IMR-90 (cell line): ENCODE results near the gene PROM2. TPM values are rescaled to one million over a fixed set of nuclear protein-coding genes. Genes with fewer than 3 reads are reported as not detected.

Source experiments
- ATAC-seq: fragments of 200-7000 bp; cut with Tn5 transposase; 2 replicates; pipeline ENCODE4 v1.9.1; 2020; ENCODE audit warnings: low read depth, mild to moderate bottlenecking, moderate library complexity
- BruUV-seq: library from RNA; stranded (reverse); fragments of 400-500 nt; replicated peaks from 2 replicates; lab custom pipeline; 2021; lab: Mats Ljungman, UMichigan
- CTCF ChIA-PET: fragments of 300-600 bp; formaldehyde crosslinking; extraction: SDS; loops from one replicate; lab custom pipeline; 2021; ENCODE audit warnings: antibody characterized with exemption; lab: Yijun Ruan, JAX
- POLR2A ChIA-PET: fragments of 300-600 bp; sonication (Branson Sonifier 250); formaldehyde crosslinking; loops from one replicate; lab custom pipeline; 2022; ENCODE audit warnings: antibody characterized with exemption; ENCODE audit not compliant: unreplicated experiment; lab: Charles Lee
- DNase-seq: peaks from one replicate; pipeline ENCODE4 v3.0.0; 2013
- H2AFZ ChIP-seq: replicated peaks from 2 replicates; pipeline ENCODE3; 2013; ENCODE audit warnings: low read length, mild to moderate bottlenecking; ENCODE audit not compliant: poor library complexity
- H2AK5ac ChIP-seq: 2 replicates; pipeline ENCODE4 v1.6.1; 2013; ENCODE audit warnings: low read depth, low read length, inconsistent platforms
- H2AK9ac ChIP-seq: replicated peaks from 2 replicates; pipeline ENCODE3; 2013; ENCODE audit warnings: mild to moderate bottlenecking, low read depth, low read length, moderate library complexity; ENCODE audit not compliant: poor library complexity
- H2BK120ac ChIP-seq: 2 replicates; pipeline ENCODE4 v1.6.1; 2013; ENCODE audit warnings: low read depth, low read length, inconsistent platforms
- H2BK15ac ChIP-seq: 3 replicates; pipeline ENCODE4 v1.6.1; 2013; ENCODE audit warnings: low read depth, low read length, inconsistent platforms
- H2BK20ac ChIP-seq: 2 replicates; pipeline ENCODE4 v1.6.1; 2013; ENCODE audit warnings: low read depth, mild to moderate bottlenecking, inconsistent platforms, low read length, moderate library complexity
- H2BK5ac ChIP-seq: 2 replicates; pipeline ENCODE4 v1.6.1; 2013; ENCODE audit warnings: mild to moderate bottlenecking, low read depth, low read length, inconsistent platforms; ENCODE audit not compliant: poor library complexity, severe bottlenecking
- H3K14ac ChIP-seq: replicated peaks from 2 replicates; pipeline ENCODE4 v1.6.1; 2013; ENCODE audit warnings: low read depth, low read length, inconsistent platforms
- H3K18ac ChIP-seq: 2 replicates; pipeline ENCODE4 v1.6.1; 2013; ENCODE audit warnings: low read depth, low read length, control low read depth
- H3K23ac ChIP-seq: 2 replicates; pipeline ENCODE4 v1.6.1; 2013; ENCODE audit warnings: low read depth, low read length, inconsistent platforms
- H3K27ac ChIP-seq: 2 replicates; pipeline ENCODE4 v1.5.1; 2013; ENCODE audit warnings: mild to moderate bottlenecking, control low read depth, low read length; ENCODE audit not compliant: insufficient read depth
- H3K27me3 ChIP-seq: 2 replicates; pipeline ENCODE4 v1.6.1; 2013; ENCODE audit warnings: low read length; ENCODE audit not compliant: control insufficient read depth, insufficient read depth
- H3K36me3 ChIP-seq: 2 replicates; pipeline ENCODE4 v1.6.1; 2013; ENCODE audit warnings: low read length, mixed read lengths; ENCODE audit not compliant: control insufficient read depth, insufficient read depth
- H3K4ac ChIP-seq: 2 replicates; pipeline ENCODE4 v1.6.1; 2013; ENCODE audit warnings: low read depth, low read length, inconsistent platforms
- H3K4me1 ChIP-seq: 2 replicates; pipeline ENCODE4 v1.6.1; 2013; ENCODE audit warnings: low read length, mixed read lengths; ENCODE audit not compliant: control insufficient read depth, insufficient read depth
- H3K4me2 ChIP-seq: 2 replicates; pipeline ENCODE4 v1.6.1; 2013; ENCODE audit warnings: low read depth, mild to moderate bottlenecking, control low read depth, low read length, moderate library complexity
- H3K4me3 ChIP-seq: 2 replicates; pipeline ENCODE4 v1.5.1; 2013; ENCODE audit warnings: low read depth, mild to moderate bottlenecking, control low read depth, low read length, moderate library complexity; ENCODE audit not compliant: insufficient read depth
- H3K56ac ChIP-seq: 2 replicates; pipeline ENCODE4 v1.6.1; 2013; ENCODE audit warnings: low read length, inconsistent platforms; ENCODE audit not compliant: insufficient read depth; ENCODE audit errors: extremely low read depth
- H3K79me1 ChIP-seq, 2 experiments: 2 replicates each; pipeline ENCODE4 v1.6.1; 2013; ENCODE audit warnings: low read length in 2 of 2, inconsistent platforms in 1 of 2, low read depth in 1 of 2
- H3K9ac ChIP-seq: 2 replicates; pipeline ENCODE4 v1.6.1; 2013; ENCODE audit warnings: low read depth, low read length, control low read depth
- H3K9me1 ChIP-seq: 2 replicates; pipeline ENCODE4 v1.6.1; 2013; ENCODE audit warnings: low read length, inconsistent platforms; ENCODE audit not compliant: insufficient read depth
- H3K9me3 ChIP-seq: 2 replicates; pipeline ENCODE4 v1.6.1; 2013; ENCODE audit warnings: low read length; ENCODE audit not compliant: control insufficient read depth, insufficient read depth
- H4K20me1 ChIP-seq: 2 replicates; pipeline ENCODE4 v1.6.1; 2013; ENCODE audit warnings: low read length, inconsistent platforms; ENCODE audit not compliant: insufficient read depth
- H4K5ac ChIP-seq: 2 replicates; pipeline ENCODE4 v1.6.1; 2013; ENCODE audit warnings: mild to moderate bottlenecking, low read depth, low read length, control low read depth
- H4K8ac ChIP-seq, 2 experiments: 2 replicates each; pipeline ENCODE4 v1.6.1; 2013; ENCODE audit warnings: low read depth in 2 of 2, low read length in 2 of 2, control low read depth in 1 of 2, inconsistent platforms in 1 of 2
- H4K91ac ChIP-seq: 2 replicates; pipeline ENCODE4 v1.6.1; 2013; ENCODE audit warnings: low read depth, low read length, inconsistent platforms; ENCODE audit not compliant: insufficient read depth
- BHLHE40 ChIP-seq: fragments of 150-350 bp; IDR thresholded peaks from 2 replicates; pipeline ENCODE4 v1.6.1; 2016; ENCODE audit warnings: mild to moderate bottlenecking, low read depth, low read length
- CEBPB ChIP-seq: IDR thresholded peaks from 2 replicates; pipeline ENCODE4 v1.6.1; 2012; ENCODE audit warnings: low read depth, low read length, improper control_type of control experiment
- CHD1 ChIP-seq: IDR thresholded peaks from 2 replicates; pipeline ENCODE4 v1.6.1; 2012; ENCODE audit warnings: low read depth, low read length, improper control_type of control experiment
- CTCF ChIP-seq: conservative IDR thresholded peaks from 2 replicates; pipeline ENCODE4 v1.5.1; 2012; ENCODE audit warnings: mild to moderate bottlenecking, low read depth, low read length, improper control_type of control experiment
- ELK1 ChIP-seq: fragments of 150-350 bp; IDR thresholded peaks from 2 replicates; pipeline ENCODE4 v1.6.1; 2016; ENCODE audit warnings: low read depth, mild to moderate bottlenecking, low read length, moderate library complexity, borderline replicate concordance
- FOS ChIP-seq: fragments of 150-350 bp; IDR thresholded peaks from 2 replicates; pipeline ENCODE4 v1.6.1; 2016; ENCODE audit warnings: low read depth, low read length
- MAFK ChIP-seq: IDR thresholded peaks from 2 replicates; pipeline ENCODE4 v1.6.1; 2012; ENCODE audit warnings: low read depth, low read length, improper control_type of control experiment
- MAZ ChIP-seq: IDR thresholded peaks from 2 replicates; pipeline ENCODE4 v1.6.1; 2012; ENCODE audit warnings: low read depth, mild to moderate bottlenecking, low read length, improper control_type of control experiment, moderate library complexity, borderline replicate concordance
- MXI1 ChIP-seq: IDR thresholded peaks from 2 replicates; pipeline ENCODE4 v1.6.1; 2012; ENCODE audit warnings: low read depth, mild to moderate bottlenecking, low read length, moderate library complexity, borderline replicate concordance
- NFE2L2 ChIP-seq: fragments of 150-350 bp; IDR thresholded peaks from 2 replicates; pipeline ENCODE4 v1.6.1; 2016; ENCODE audit warnings: low read depth, mild to moderate bottlenecking, low read length
- POLR2A ChIP-seq: IDR thresholded peaks from 2 replicates; pipeline ENCODE4 v1.6.1; 2012; ENCODE audit warnings: mild to moderate bottlenecking, low read depth, low read length
- RAD21 ChIP-seq: IDR thresholded peaks from 2 replicates; pipeline ENCODE4 v1.6.1; 2012; ENCODE audit warnings: low read length, improper control_type of control experiment
- RCOR1 ChIP-seq: IDR thresholded peaks from 2 replicates; pipeline ENCODE4 v1.6.1; 2012; ENCODE audit warnings: mild to moderate bottlenecking, low read length, improper control_type of control experiment; ENCODE audit not compliant: insufficient replicate concordance
- RFX5 ChIP-seq: IDR thresholded peaks from 2 replicates; pipeline ENCODE4 v1.8.0; 2012; ENCODE audit warnings: low read depth, mild to moderate bottlenecking, low read length, moderate library complexity
- SMC3 ChIP-seq: fragments of 150-350 bp; IDR thresholded peaks from 2 replicates; pipeline ENCODE4 v1.6.1; 2016; ENCODE audit warnings: low read depth, mild to moderate bottlenecking, antibody characterized with exemption, low read length, moderate library complexity
- WGBS, 2 experiments: methylation state at CpG; one replicate each; pipeline versions ENCODE4 v1.1.5 to v1.1.7; 2013; ENCODE audit warnings: missing lambda C conversion rate in 2 of 2; ENCODE audit not compliant: insufficient read length in 1 of 2; ENCODE audit errors: extremely low coverage in 2 of 2; 5-methylcytosine and 5-hydroxymethylcytosine counted together
- dilution Hi-C: fragments of 300-500 bp; cut with HindIII; formaldehyde crosslinking; loops from one replicate; pipeline ENCODE4 v1.14.3; 2018; ENCODE audit warnings: low sequenced_read_pairs; ENCODE audit not compliant: unreplicated experiment
- in situ Hi-C: fragments of 300-500 bp; cut with MboI; formaldehyde crosslinking; loops from 3 replicates; pipeline ENCODE4 v1.14.3; 2019; ENCODE audit warnings: low sequenced_read_pairs, inconsistent platforms, mixed read lengths
- intact Hi-C: fragments of 100-400 bp; cut with micrococcal nuclease; formaldehyde crosslinking; loops from 2 replicates; pipeline ENCODE4 v1.10.0; 2022
- polyA plus RNA-seq, 3 experiments: library from polyadenylated mRNA; depleted of rRNA; stranded (reverse); fragments of >200 nt; gene quantifications; 2 replicates each; pipeline ENCODE4 v1.2.3, GENCODE V29; 2012; ENCODE audit warnings: low replicate concordance in 1 of 3
- total RNA-seq: library from RNA; depleted of rRNA; stranded (reverse); fragments of >200 nt; gene quantifications from 2 replicates; pipeline ENCODE4 v1.2.3, GENCODE V29; 2012
- TF ChIP-seq, protein P1 (sequence below): fragments of 150-350 bp; IDR thresholded peaks from 2 replicates; pipeline ENCODE4 v1.6.1; 2017; ENCODE audit warnings: mild to moderate bottlenecking, antibody characterized with exemption, low read length, low read depth

Gene PROM2
- total and polyA plus RNA-seq, 2 of the 4 experiments (the other 2 are of a cell fraction) = 0.26 TPM; not detected in 1

GRCh38 chr2:95337829-95338228, 63.6 kb downstream of the PROM2 start:
- in situ Hi-C loops = no loop called here

More at GRCh38 chr2:95337829-95338228, 63.6 kb downstream of the PROM2 start:
- ChIA-PET CTCF (no interaction called here), POLR2A (no interaction called here)
- no peak overlapping the region for H2AK5ac ChIP-seq
- peaks cover 3% of the 10 kb centered on the region; the same call in 1 of the 2 replicates for H3K9me1 ChIP-seq
- no peak overlapping the region for H2BK15ac ChIP-seq
- no peak for ATAC-seq
- H4K20me1 ChIP-seq = no peaks in the 10 kb centered on the region
- H4K5ac ChIP-seq = no peak overlapping the region
- no peak overlapping the region for H4K8ac ChIP-seq
- H3K79me1 ChIP-seq = no peaks in the 10 kb centered on the region
- WGBS, 2 experiments = 20% methylated on average over 1 of the region's 7 CpGs; no CpG with 5 or more reads in 1 of the 2 experiments
- no peak overlapping the region for H3K23ac ChIP-seq
- no peak overlapping the region for H3K4me2 ChIP-seq
- no peak overlapping the region for H2AK9ac ChIP-seq
- peaks cover 11% of the 10 kb centered on the region for H3K4me1 ChIP-seq
- H3K56ac ChIP-seq = no peak overlapping the region
- no peak overlapping the region for H2BK5ac ChIP-seq
- BruUV-seq = no TSS peak
- no peak overlapping the region for H2AFZ ChIP-seq
- DNase-seq = no peak
- H3K14ac ChIP-seq = no peak overlapping the region
- H2BK20ac ChIP-seq = no peak overlapping the region
- no peak overlapping the region for H3K4me3 ChIP-seq
- no peak overlapping the region for H3K27ac ChIP-seq
- TF ChIP-seq FOS (no peak), BHLHE40 (no peak), POLR2A (no peak), ELK1 (no peak), NFE2L2 (no peak), CEBPB (no peak), RFX5 (no peak), SMC3 (no peak), MXI1 (no peak), RAD21 (no peak), CTCF (no peak), MAZ (no peak), MAFK (no peak), CHD1 (no peak), RCOR1 (no peak)
- TF ChIP-seq, protein P1, sequence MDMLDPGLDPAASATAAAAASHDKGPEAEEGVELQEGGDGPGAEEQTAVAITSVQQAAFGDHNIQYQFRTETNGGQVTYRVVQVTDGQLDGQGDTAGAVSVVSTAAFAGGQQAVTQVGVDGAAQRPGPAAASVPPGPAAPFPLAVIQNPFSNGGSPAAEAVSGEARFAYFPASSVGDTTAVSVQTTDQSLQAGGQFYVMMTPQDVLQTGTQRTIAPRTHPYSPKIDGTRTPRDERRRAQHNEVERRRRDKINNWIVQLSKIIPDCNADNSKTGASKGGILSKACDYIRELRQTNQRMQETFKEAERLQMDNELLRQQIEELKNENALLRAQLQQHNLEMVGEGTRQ = no peak
- H3K18ac ChIP-seq = no peak overlapping the region
- dilution Hi-C loops = no loop called here
- intact Hi-C loops = no loop called here
- H3K4ac ChIP-seq = no peak overlapping the region
- H2BK120ac ChIP-seq = no peak overlapping the region
- H3K9ac ChIP-seq = no peak overlapping the region
- no peaks in the 10 kb centered on the region for H3K36me3 ChIP-seq
- no peak overlapping the region for H4K91ac ChIP-seq
- peaks cover 28% of the 10 kb centered on the region for H3K27me3 ChIP-seq
- no peaks in the 10 kb centered on the region; the same call in 1 of the 2 replicates for H3K9me3 ChIP-seq
